HCT116 (cell line): Measurements from ENCODE around the gene CCDC142. TPM values are rescaled to one million over a fixed set of nuclear protein-coding genes. Genes with fewer than 3 reads are reported as not detected.

Experiments
- ATAC-seq: fragments of 200-7000 bp; cut with Tn5 transposase; 2 replicates; pipeline ENCODE4 v1.9.1; 2020; ENCODE audit warnings: mild to moderate bottlenecking, moderate library complexity
- BruUV-seq: library from RNA; stranded (reverse); fragments of 400-500 nt; replicated peaks from 2 replicates; lab custom pipeline; 2021; lab: Mats Ljungman, UMichigan
- CTCF ChIA-PET: fragments of 300-600 bp; sonication (Branson Sonifier 250); formaldehyde crosslinking; loops from one replicate; lab custom pipeline; 2021; ENCODE audit warnings: antibody characterized with exemption; lab: Charles Lee
- POLR2A ChIA-PET: fragments of 300-600, 350-600 bp; sonication (Branson Sonifier 250); formaldehyde crosslinking; loops from one replicate; lab custom pipeline; 2021; ENCODE audit warnings: antibody characterized with exemption; lab: Charles Lee
- RAD21 ChIA-PET, 2 experiments: fragments of 300-600 bp; sonication (Branson Sonifier 250); formaldehyde crosslinking; loops; one replicate each; lab custom pipeline; 2023; ENCODE audit warnings: low total read pairs in 2 of 2; ENCODE audit not compliant: uncharacterized antibody in 2 of 2, unreplicated experiment in 2 of 2, low non-redundant PET in 1 of 2; lab: Charles Lee
- DNase-seq: peaks from one replicate; pipeline ENCODE4 v3.0.0-alpha.2; 2010; ENCODE audit warnings: low read depth, low spot score
- H2AFZ ChIP-seq: fragments of 200-600 bp; shearing (Covaris generic), sonication (generic); 2 replicates; pipeline ENCODE4 v1.6.1; 2017; ENCODE audit warnings: low read depth, mixed run types, mixed read lengths, antibody characterized with exemption, low read length; ENCODE audit not compliant: poor library complexity, severe bottlenecking
- H3K27ac ChIP-seq: 2 replicates; pipeline ENCODE4 v1.5.1; 2012; ENCODE audit warnings: low read depth, low read length
- H3K27me3 ChIP-seq: fragments of 200-600 bp; sonication (generic); 2 replicates; pipeline ENCODE4 v1.6.1; 2016; ENCODE audit warnings: mixed run types, low read length, mixed read lengths; ENCODE audit not compliant: insufficient read depth
- H3K36me3 ChIP-seq, 2 experiments: fragments of 200-500 bp in 1 of 2; fragments of 200-600 bp in 1 of 2; sonication (Bioruptor generic) in 1 of 2; sonication (generic) in 1 of 2; 2 replicates each; pipeline versions ENCODE4 v1.5.1 to v1.6.1; 2014 to 2016; ENCODE audit warnings: low read length in 2 of 2, inconsistent platforms in 1 of 2, mixed read lengths in 1 of 2, mixed run types in 1 of 2; ENCODE audit not compliant: insufficient read depth in 2 of 2, control insufficient read depth in 1 of 2
- H3K4me1 ChIP-seq, 2 experiments: fragments of 200-600 bp in 1 of 2; sonication (generic) in 1 of 2; 2 replicates each; pipeline versions ENCODE4 v1.5.1 to v1.6.1; 2012 to 2017; ENCODE audit warnings: low read length in 2 of 2, inconsistent platforms in 1 of 2, mild to moderate bottlenecking in 1 of 2, mixed read lengths in 1 of 2, mixed run types in 1 of 2, moderate library complexity in 1 of 2; ENCODE audit not compliant: insufficient read depth in 2 of 2, control insufficient read depth in 1 of 2
- H3K4me2 ChIP-seq: fragments of 200-600 bp; sonication (generic); 2 replicates; pipeline ENCODE4 v1.6.1; 2017; ENCODE audit warnings: mixed run types, low read length, mixed read lengths
- H3K4me3 ChIP-seq, 2 experiments: fragments of 200-600 bp in 1 of 2; sonication (generic) in 1 of 2; replicated peaks in 1 of 2; 2 replicates each; pipeline ENCODE4 v1.5.1; 2011 to 2016; ENCODE audit warnings: low read length in 2 of 2, control low read depth in 1 of 2, low read depth in 1 of 2, mild to moderate bottlenecking in 1 of 2, mixed read lengths in 1 of 2, mixed run types in 1 of 2
- H3K79me2 ChIP-seq: fragments of 200-600 bp; sonication (generic); 2 replicates; pipeline ENCODE4 v1.6.1; 2017; ENCODE audit warnings: mild to moderate bottlenecking, mixed run types, low read length, moderate library complexity, mixed read lengths; ENCODE audit not compliant: insufficient read depth
- H3K9ac ChIP-seq: fragments of 200-600 bp; sonication (generic); 2 replicates; pipeline ENCODE4 v1.6.1; 2016; ENCODE audit warnings: low read length, mixed read lengths
- H3K9me2 ChIP-seq: fragments of 200-600 bp; sonication (generic), shearing (Covaris generic); 2 replicates; pipeline ENCODE4 v1.6.1; 2017; ENCODE audit warnings: mixed run types, mild to moderate bottlenecking, moderate library complexity; ENCODE audit not compliant: insufficient read depth
- H3K9me3 ChIP-seq, 2 experiments: fragments of 200-500 bp in 1 of 2; fragments of 200-600 bp in 1 of 2; sonication (Bioruptor generic) in 1 of 2; sonication (generic) in 1 of 2; 2 replicates each; pipeline ENCODE4 v1.6.1; 2014 to 2017; ENCODE audit warnings: low read length in 2 of 2, mixed read lengths in 2 of 2, inconsistent platforms in 1 of 2, low read depth in 1 of 2, mild to moderate bottlenecking in 1 of 2, mixed run types in 1 of 2, moderate library complexity in 1 of 2; ENCODE audit not compliant: control insufficient read depth in 1 of 2, insufficient read depth in 1 of 2
- H4K20me1 ChIP-seq: fragments of 200-600 bp; sonication (generic), shearing (Covaris generic); 2 replicates; pipeline ENCODE4 v1.6.1; 2017; ENCODE audit warnings: mixed run types, mild to moderate bottlenecking, moderate library complexity; ENCODE audit not compliant: insufficient read depth
- CTCF ChIP-seq, 3 experiments: fragments of 200-600 bp in 1 of 3; sonication (generic) in 1 of 3; IDR thresholded peaks in 2 of 3; conservative IDR thresholded peaks in 1 of 3; 2 replicates each; pipeline ENCODE4 v1.5.1; 2012 to 2017; ENCODE audit warnings: low read depth in 2 of 3, low read length in 2 of 3, antibody characterized with exemption in 1 of 3, borderline replicate concordance in 1 of 3, control low read depth in 1 of 3, mild to moderate bottlenecking in 1 of 3, mixed read lengths in 1 of 3, mixed run types in 1 of 3, moderate library complexity in 1 of 3; ENCODE audit not compliant: insufficient read depth in 1 of 3
- ELF1 ChIP-seq: IDR thresholded peaks from 2 replicates; pipeline ENCODE4 v1.6.1; 2012; ENCODE audit warnings: low read depth, borderline replicate concordance
- EZH2 ChIP-seq: fragments of 200-600 bp; sonication (generic); IDR thresholded peaks from 2 replicates; pipeline ENCODE4 v1.6.1; 2017; ENCODE audit warnings: antibody characterized with exemption, mixed run types
- EZH2phosphoT487 ChIP-seq: fragments of 200-600 bp; IDR thresholded peaks from 2 replicates; pipeline ENCODE4 v1.6.1; 2018; ENCODE audit warnings: antibody characterized with exemption, borderline replicate concordance
- JUND ChIP-seq: IDR thresholded peaks from 2 replicates; pipeline ENCODE4 v1.6.1; 2012
- POLR2A ChIP-seq: IDR thresholded peaks from 2 replicates; pipeline ENCODE4 v1.7.0; 2011; ENCODE audit warnings: borderline replicate concordance; ENCODE audit not compliant: insufficient read depth, insufficient read length; ENCODE audit errors: extremely low read depth
- POLR2AphosphoS5 ChIP-seq: IDR thresholded peaks from 2 replicates; pipeline ENCODE4 v1.6.1; 2011; ENCODE audit warnings: mild to moderate bottlenecking, low read depth, low read length, moderate library complexity
- REST ChIP-seq: IDR thresholded peaks from 2 replicates; pipeline ENCODE4 v1.6.1; 2012; ENCODE audit warnings: low read depth
- SIN3A ChIP-seq: IDR thresholded peaks from 2 replicates; pipeline ENCODE4 v1.6.1; 2012; ENCODE audit warnings: low read depth
- SP1 ChIP-seq: IDR thresholded peaks from 2 replicates; pipeline ENCODE4 v1.6.1; 2012; ENCODE audit warnings: low read depth
- SRF ChIP-seq: IDR thresholded peaks from 2 replicates; pipeline ENCODE4 v1.6.1; 2012; ENCODE audit warnings: low read depth
- TCF7L2 ChIP-seq: IDR thresholded peaks from 2 replicates; pipeline ENCODE4 v1.7.0; 2011; ENCODE audit warnings: borderline replicate concordance, inconsistent platforms; ENCODE audit not compliant: insufficient read depth, insufficient read length; ENCODE audit errors: extremely low read depth
- intact Hi-C: fragments of 100-400 bp; cut with micrococcal nuclease; formaldehyde crosslinking; loops from 2 replicates; pipeline ENCODE4 v1.10.0; 2022
- total RNA-seq: library from RNA; stranded (reverse); gene quantifications from one replicate; pipeline ENCODE4 v1.2.1, GENCODE V29; 2021; ENCODE audit not compliant: unreplicated experiment

Gene CCDC142
- total RNA-seq, 1 experiment from 2014 or later: 15.0 TPM

DNA sequence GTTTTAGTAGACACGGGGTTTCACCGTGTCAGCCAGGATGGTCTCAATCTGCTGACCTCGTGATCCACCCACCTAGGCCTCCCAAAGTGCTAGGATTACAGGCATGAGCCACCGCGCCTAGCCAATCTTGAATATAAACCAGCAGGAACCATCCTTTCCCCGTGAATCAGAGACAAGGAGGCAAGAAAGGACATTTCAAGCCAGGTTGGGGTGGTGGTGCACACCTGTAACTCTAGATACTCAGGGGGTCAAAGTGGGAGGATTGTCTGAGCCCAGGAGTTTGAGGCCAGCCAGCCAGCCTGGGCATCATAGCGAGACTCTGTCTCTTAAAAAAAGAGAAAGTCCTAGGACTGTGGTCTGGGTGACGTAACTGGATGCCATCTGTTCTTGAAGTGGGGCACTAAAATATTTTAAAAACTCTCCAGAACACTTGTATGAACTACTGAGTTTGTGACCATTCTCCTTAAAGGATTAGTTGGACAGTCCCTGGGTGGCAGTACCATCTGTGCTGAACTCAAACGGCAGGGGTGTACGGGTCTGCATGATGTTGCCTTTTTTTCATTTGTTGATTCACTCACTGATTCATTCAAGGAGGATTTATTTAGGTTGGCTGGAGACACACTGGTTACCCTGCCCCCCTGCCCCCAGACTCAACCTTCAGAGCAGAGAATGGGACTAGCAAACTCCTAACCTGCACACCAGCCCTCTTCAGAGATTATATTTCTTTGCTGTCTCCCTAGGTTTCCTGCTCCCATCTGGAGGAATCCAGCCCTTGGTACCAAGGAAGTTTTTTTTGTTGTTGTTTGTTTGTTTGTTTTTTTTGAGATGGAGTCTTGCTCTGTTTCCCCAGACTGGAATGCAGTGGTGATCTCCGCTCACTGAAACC is 28.5 kb upstream of the CCDC142 start:
- ChIA-PET CTCF (no interaction called here), RAD21 (no interaction called here), POLR2A (no interaction called here)
- H3K27me3 ChIP-seq: no peaks in the 10 kb centered on the region
- no peaks in the 10 kb centered on the region for H3K36me3 ChIP-seq
- no peak overlapping the region for H3K9ac ChIP-seq
- H3K9me2 ChIP-seq: no peaks in the 10 kb centered on the region
- ATAC-seq (no peak), DNase-seq (no peak)
- H3K4me1 ChIP-seq: peaks cover 6 to 16% of the 10 kb centered on the region in 2 experiments; a peak in 3 of 4 replicates
- no peak overlapping the region for H3K4me2 ChIP-seq
- peaks cover 9% of the 10 kb centered on the region; the same call in 1 of the 2 replicates for H3K79me2 ChIP-seq
- BruUV-seq: no TSS peak
- no peak overlapping the region for H2AFZ ChIP-seq
- H3K4me3 ChIP-seq: no peak overlapping the region
- H3K27ac ChIP-seq: no peak overlapping the region
- no peaks in the 10 kb centered on the region for H4K20me1 ChIP-seq
- intact Hi-C loops: no loop called here
- no peaks in the 10 kb centered on the region for H3K9me3 ChIP-seq
- TF ChIP-seq SRF (no peak), EZH2 (no peak), JUND (no peak), POLR2AphosphoS5 (no peak), POLR2A (no peak), CTCF (IDR thresholded peaks at IDR 0.05 in 2 of 3, conservative IDR thresholded peaks at IDR 0.05 in 1 of 3; ENCODE audit: borderline replicate concordance in 1 of 3, insufficient read depth in 1 of 3, low read depth in 2 of 3, low read length in 2 of 3) (no peak), SP1 (no peak), REST (no peak), SIN3A (no peak), EZH2phosphoT487 (no peak), TCF7L2 (no peak), ELF1 (no peak)
- TF ChIP-seq, all 23 proteins: peak for 0
